Glutamatergic neuron (in vitro differentiated cells): ENCODE results near the gene MMP17. TPM values are rescaled to one million over a fixed set of nuclear protein-coding genes. Genes with fewer than 3 reads are reported as not detected.

Experiments
- DNase-seq: peaks from one replicate; pipeline ENCODE4 v3.0.0; 2022
- H3K27ac Mint-ChIP-seq: one replicate; pipeline ENCODE4 v1.8.0; 2020; ENCODE audit warnings: mild to moderate bottlenecking, mixed read lengths, inconsistent platforms; ENCODE audit not compliant: unreplicated experiment
- H3K27me3 Mint-ChIP-seq: one replicate; pipeline ENCODE4 v1.8.0; 2020; ENCODE audit warnings: mild to moderate bottlenecking, moderate library complexity, mixed read lengths, inconsistent platforms; ENCODE audit not compliant: unreplicated experiment
- H3K36me3 Mint-ChIP-seq: one replicate; pipeline ENCODE4 v1.8.0; 2020; ENCODE audit warnings: mild to moderate bottlenecking, mixed read lengths, inconsistent platforms; ENCODE audit not compliant: unreplicated experiment
- H3K4me1 Mint-ChIP-seq: one replicate; pipeline ENCODE4 v1.8.0; 2020; ENCODE audit warnings: mild to moderate bottlenecking, low read depth, mixed read lengths, inconsistent platforms; ENCODE audit not compliant: unreplicated experiment
- H3K4me3 Mint-ChIP-seq: one replicate; pipeline ENCODE4 v1.8.0; 2020; ENCODE audit warnings: mild to moderate bottlenecking, mixed read lengths, inconsistent platforms; ENCODE audit not compliant: unreplicated experiment
- H3K9me3 Mint-ChIP-seq: one replicate; pipeline ENCODE4 v1.8.0; 2020; ENCODE audit warnings: mild to moderate bottlenecking, moderate library complexity, mixed read lengths, inconsistent platforms; ENCODE audit not compliant: unreplicated experiment
- total RNA-seq: library from RNA; stranded (reverse); fragmentation: NEBNext Ultra II Directional; extraction: Animal tissue kit (Norgen Biotek cat#: 25700); gene quantifications from one replicate; pipeline ENCODE4 v1.2.1, GENCODE V29; 2021; ENCODE audit not compliant: unreplicated experiment
- TF ChIP-seq, protein P1 (sequence below): fragments of 200-600 bp; sonication (generic); IDR thresholded peaks from one replicate; pipeline ENCODE4 v1.5.0; 2021; ENCODE audit not compliant: partially characterized antibody, unreplicated experiment

MMP17 gene
- total RNA-seq, 1 donor from 2014 or later = 65.8 TPM

DNA sequence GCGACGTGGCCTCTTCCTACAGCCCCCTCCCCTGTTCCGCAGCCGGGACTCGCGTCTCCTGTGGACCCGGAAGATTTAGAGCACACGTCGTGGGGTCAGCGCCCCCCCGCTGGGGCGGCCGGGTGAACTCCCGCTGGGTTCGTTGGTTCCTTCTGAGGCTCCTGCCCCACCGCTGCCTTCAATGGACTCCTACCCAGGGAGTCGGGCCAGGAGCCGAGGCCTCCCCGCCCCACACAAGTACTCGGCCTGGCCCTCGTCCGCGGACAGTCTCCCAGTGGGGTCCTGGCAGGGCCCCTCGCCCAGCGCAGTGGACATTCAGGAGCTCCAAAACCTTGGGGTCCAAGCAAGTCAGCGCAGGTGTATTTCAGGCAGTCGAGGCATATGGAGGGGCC is 1.2 kb downstream of the MMP17 start:
- no peaks in the 10 kb centered on the region for H3K36me3 Mint-ChIP-seq
- no peak for DNase-seq
- H3K27ac Mint-ChIP-seq = no peak overlapping the region
- H3K4me1 Mint-ChIP-seq = no peaks in the 10 kb centered on the region
- H3K4me3 Mint-ChIP-seq = peak overlapping the region; percentile 80
- H3K9me3 Mint-ChIP-seq = peaks cover 2% of the 10 kb centered on the region
- TF ChIP-seq, protein P1, sequence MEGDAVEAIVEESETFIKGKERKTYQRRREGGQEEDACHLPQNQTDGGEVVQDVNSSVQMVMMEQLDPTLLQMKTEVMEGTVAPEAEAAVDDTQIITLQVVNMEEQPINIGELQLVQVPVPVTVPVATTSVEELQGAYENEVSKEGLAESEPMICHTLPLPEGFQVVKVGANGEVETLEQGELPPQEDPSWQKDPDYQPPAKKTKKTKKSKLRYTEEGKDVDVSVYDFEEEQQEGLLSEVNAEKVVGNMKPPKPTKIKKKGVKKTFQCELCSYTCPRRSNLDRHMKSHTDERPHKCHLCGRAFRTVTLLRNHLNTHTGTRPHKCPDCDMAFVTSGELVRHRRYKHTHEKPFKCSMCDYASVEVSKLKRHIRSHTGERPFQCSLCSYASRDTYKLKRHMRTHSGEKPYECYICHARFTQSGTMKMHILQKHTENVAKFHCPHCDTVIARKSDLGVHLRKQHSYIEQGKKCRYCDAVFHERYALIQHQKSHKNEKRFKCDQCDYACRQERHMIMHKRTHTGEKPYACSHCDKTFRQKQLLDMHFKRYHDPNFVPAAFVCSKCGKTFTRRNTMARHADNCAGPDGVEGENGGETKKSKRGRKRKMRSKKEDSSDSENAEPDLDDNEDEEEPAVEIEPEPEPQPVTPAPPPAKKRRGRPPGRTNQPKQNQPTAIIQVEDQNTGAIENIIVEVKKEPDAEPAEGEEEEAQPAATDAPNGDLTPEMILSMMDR = no peak
- H3K27me3 Mint-ChIP-seq = peaks cover 15% of the 10 kb centered on the region

DNA sequence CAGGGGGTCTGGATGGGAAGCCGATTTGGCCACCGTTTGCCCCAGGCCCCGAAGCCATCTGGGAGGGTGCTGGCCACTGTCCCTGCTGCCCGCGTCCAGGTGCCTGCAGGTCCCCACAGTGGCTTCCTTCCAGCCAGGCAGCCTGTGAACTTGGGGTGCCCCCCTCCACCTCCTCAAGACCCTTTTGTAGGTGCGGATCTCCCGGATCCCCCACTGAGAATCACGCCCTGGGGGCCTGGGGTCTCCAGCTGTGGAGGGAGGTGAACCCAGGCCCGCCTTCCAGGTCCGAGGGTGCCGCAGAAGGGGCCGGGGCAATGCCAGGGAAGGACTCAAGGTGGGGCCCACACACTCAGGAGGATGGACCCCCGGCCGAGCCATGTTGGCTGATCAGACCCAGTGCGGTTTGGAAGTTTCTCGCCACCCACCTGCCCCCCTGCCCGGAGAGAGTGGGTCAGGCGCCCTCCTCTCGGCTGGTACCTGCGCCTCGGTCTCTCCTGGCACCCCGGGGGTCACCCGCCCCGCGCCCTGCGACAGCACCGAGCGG is 1.7 kb downstream of the MMP17 start:
- no peak for DNase-seq
- Mint-ChIP-seq H3K36me3 (no peaks in the 10 kb centered on the region), H3K27me3 (peaks cover 15% of the 10 kb centered on the region), H3K9me3 (peaks cover 2% of the 10 kb centered on the region), H3K4me3 (peak overlapping the region; percentile 80), H3K27ac (no peak overlapping the region), H3K4me1 (no peaks in the 10 kb centered on the region)
- TF ChIP-seq, protein P1 = no peak

DNA sequence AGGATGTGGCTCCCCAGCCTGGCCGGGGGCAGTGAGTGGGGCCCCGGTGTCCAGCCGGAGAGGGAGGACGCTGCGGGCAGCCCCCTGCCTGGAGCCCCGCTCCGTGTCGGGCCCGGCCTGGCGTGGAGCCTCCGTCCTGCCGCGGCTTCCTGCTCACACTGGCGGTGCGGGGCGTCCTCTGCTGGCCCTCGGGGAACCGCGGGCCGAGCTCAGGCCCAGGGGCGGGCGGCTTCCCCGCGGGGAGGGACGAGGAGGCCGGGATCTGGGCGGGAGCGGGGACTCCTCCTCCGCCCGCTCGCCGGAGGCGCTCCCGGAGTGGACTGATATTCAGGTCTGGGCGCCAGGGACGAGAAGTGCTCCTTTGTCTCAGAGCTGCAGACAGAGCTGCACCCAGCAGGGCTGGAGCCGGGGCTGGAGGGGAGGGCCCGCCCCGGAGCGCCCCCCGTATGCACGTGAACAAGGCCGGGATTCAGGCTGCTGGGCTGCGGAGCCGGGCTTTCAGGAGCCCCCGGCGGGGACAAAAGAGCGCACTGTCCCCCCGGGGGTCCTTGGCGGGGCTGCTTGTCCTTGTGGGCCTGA is 2.2 kb downstream of the MMP17 start:
- peaks cover 14% of the 10 kb centered on the region for H3K27me3 Mint-ChIP-seq
- TF ChIP-seq, protein P1 = no peak
- peak overlapping the region; percentile 80 for H3K27ac Mint-ChIP-seq
- H3K4me1 Mint-ChIP-seq = peaks cover 2% of the 10 kb centered on the region
- H3K9me3 Mint-ChIP-seq = peaks cover 2% of the 10 kb centered on the region
- DNase-seq = peak; percentile 86
- H3K4me3 Mint-ChIP-seq = peak overlapping the region; percentile 80
- H3K36me3 Mint-ChIP-seq = no peaks in the 10 kb centered on the region

DNA sequence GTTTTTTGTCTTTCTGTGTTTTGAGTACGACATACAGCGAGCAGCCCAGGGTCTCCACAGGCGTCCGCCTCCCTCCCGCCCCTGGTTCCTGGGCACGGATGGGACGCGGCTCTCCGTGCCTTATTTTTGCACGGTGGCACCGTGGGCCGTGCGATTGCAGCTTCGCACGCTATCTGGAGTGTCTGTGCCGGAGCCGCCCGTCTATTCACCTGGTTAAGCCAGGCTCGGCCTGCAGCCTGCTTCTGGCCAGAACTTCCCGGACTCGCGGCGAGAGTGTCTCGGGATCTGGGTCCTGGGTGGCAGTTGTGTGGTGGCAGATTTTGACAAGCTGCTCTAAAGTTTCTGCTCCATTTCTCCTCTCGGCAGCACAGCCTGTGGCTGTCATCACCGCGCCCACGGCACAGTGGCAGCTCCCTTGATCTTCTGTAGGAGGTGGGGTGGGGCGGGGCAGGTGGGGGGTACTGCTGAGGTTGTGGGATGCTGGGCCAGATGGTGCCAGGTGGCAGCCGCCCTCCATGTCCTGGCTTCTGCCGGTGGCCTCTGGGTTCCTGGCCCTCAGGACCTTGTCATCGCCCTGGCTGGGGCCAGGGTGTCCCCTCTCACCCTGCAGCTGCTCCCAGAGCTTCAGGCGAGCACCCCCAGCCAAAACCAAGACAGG is 2.9 kb downstream of the MMP17 start:
- Mint-ChIP-seq H3K4me3 (peak overlapping the region; percentile 80), H3K27me3 (peaks cover 11% of the 10 kb centered on the region), H3K4me1 (peaks cover 5% of the 10 kb centered on the region), H3K36me3 (no peaks in the 10 kb centered on the region), H3K27ac (peak overlapping the region; percentile 80), H3K9me3 (no peaks in the 10 kb centered on the region)
- DNase-seq = no peak
- TF ChIP-seq, protein P1 = no peak

DNA sequence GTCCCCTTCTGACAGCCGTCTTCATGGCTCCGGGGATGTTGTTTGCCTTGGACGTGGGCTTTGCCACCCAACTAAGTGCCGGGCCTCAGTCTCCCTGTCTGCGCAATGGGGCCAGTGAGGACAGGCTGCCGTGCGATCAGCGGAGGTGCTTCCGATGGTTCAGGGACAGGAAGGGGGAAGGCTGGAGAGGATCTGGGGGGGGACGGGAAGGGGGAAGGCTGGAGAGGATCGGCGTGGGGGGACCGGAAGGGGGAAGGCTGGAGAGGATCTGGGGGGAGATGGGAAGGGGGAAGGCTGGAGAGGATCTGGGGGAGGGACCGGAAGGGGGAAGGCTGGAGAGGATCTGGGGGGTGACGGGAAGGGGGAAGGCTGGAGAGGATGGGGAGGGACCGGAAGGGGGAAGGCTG is 3.4 kb downstream of the MMP17 start:
- peaks cover 5% of the 10 kb centered on the region for H3K4me1 Mint-ChIP-seq
- no peak overlapping the region for H3K27ac Mint-ChIP-seq
- no peaks in the 10 kb centered on the region for H3K36me3 Mint-ChIP-seq
- peaks cover 7% of the 10 kb centered on the region for H3K27me3 Mint-ChIP-seq
- H3K4me3 Mint-ChIP-seq = no peak overlapping the region
- H3K9me3 Mint-ChIP-seq = peaks cover 2% of the 10 kb centered on the region
- no peak for DNase-seq
- TF ChIP-seq, protein P1 = no peak
